ENCODE measurements around the gene MRPL17.

The MRPL17 gene

GRCh38 chr11:6634534-6634933 is 48.6 kb downstream of the MRPL17 start:
- H3K27me3 ChIP-seq (replicated peaks in 2 of 5; ENCODE audit: control insufficient read depth in 4 of 5, insufficient read depth in 5 of 5, low read length in 4 of 5) = no peaks in the 10 kb centered on the region
- H3K9me3 ChIP-seq (ENCODE audit: control extremely low read depth in 1 of 5, control insufficient read depth in 4 of 5, insufficient read depth in 2 of 5, low read depth in 1 of 5, low read length in 4 of 5) = no peaks in the 10 kb centered on the region
- WGBS (ENCODE audit: insufficient coverage) = 88% methylated on average over 1 of the region's 1 CpG
- ChIA-PET CTCF (interaction anchor here (1.0 to 2.4 kb wide), 3 partner anchors 16 to 30 kb away, joined by 3 to 8 read pairs (median 3); partner anchors contain the start of genes TAF10 and TPP1), POLR2A (interaction anchor here (0.6 kb wide), 1 partner anchor 112 kb away, joined by 3 read pairs; no protein-coding TSS in a partner anchor)
- H3K4me3 ChIP-seq (ENCODE audit: control insufficient read depth in 1 of 7, extremely low read depth in 1 of 7, insufficient read depth in 4 of 7, low read depth in 2 of 7, low read length in 6 of 7) = no peak overlapping the region
- no peak for DNase-seq
- H3K4me1 ChIP-seq (ENCODE audit: control extremely low read depth in 1 of 4, control insufficient read depth in 4 of 4, insufficient read depth in 4 of 4, low read length in 3 of 4) = peaks cover 12 to 29% (median 18%) of the 10 kb centered on the region in 4 experiments
- peak overlapping the region in 1 of 2 experiments; percentile 51 for H3K27ac ChIP-seq (ENCODE audit: insufficient read depth in 1 of 2, low read depth in 1 of 2, low read length in 2 of 2, poor library complexity in 1 of 2, severe bottlenecking in 2 of 2)
- H3K36me3 ChIP-seq (ENCODE audit: control insufficient read depth in 4 of 4, insufficient read depth in 4 of 4, low read length in 3 of 4) = peaks cover 0 to 16% (median 2%) of the 10 kb centered on the region in 4 experiments

GRCh38 chr11:6633422-6634408 is 49.4 kb downstream of the MRPL17 start:
- H3K4me3 ChIP-seq (ENCODE audit: control insufficient read depth in 1 of 7, extremely low read depth in 1 of 7, insufficient read depth in 4 of 7, low read depth in 2 of 7, low read length in 6 of 7) = no peak overlapping the region
- peaks cover 12 to 24% (median 15%) of the 10 kb centered on the region in 4 experiments for H3K4me1 ChIP-seq (ENCODE audit: control extremely low read depth in 1 of 4, control insufficient read depth in 4 of 4, insufficient read depth in 4 of 4, low read length in 3 of 4)
- peaks cover 0 to 21% (median 5%) of the 10 kb centered on the region in 4 experiments for H3K36me3 ChIP-seq (ENCODE audit: control insufficient read depth in 4 of 4, insufficient read depth in 4 of 4, low read length in 3 of 4)
- POLR2A ChIA-PET = interaction anchor here (0.6 kb wide), 1 partner anchor 112 kb away, joined by 3 read pairs; no protein-coding TSS in a partner anchor
- no peaks in the 10 kb centered on the region for H3K27me3 ChIP-seq (replicated peaks in 2 of 5; ENCODE audit: control insufficient read depth in 4 of 5, insufficient read depth in 5 of 5, low read length in 4 of 5)
- H3K27ac ChIP-seq (ENCODE audit: insufficient read depth in 1 of 2, low read depth in 1 of 2, low read length in 2 of 2, poor library complexity in 1 of 2, severe bottlenecking in 2 of 2) = no peak overlapping the region
- no peaks in the 10 kb centered on the region for H3K9me3 ChIP-seq (ENCODE audit: control extremely low read depth in 1 of 5, control insufficient read depth in 4 of 5, insufficient read depth in 2 of 5, low read depth in 1 of 5, low read length in 4 of 5)
- WGBS (ENCODE audit: insufficient coverage) = over 99% methylated on average over 15 of the region's 16 CpGs
- CTCF ChIA-PET = interaction anchor here (0.7 to 2.4 kb wide), 5 partner anchors 10 to 22 kb away, joined by 3 to 9 read pairs (median 3); partner anchors contain the start of genes TAF10 and TPP1
- DNase-seq = no peak

- Histone ChIP-seq H3K9me3 (ENCODE audit: control extremely low read depth in 1 of 5, control insufficient read depth in 4 of 5, insufficient read depth in 2 of 5, low read depth in 1 of 5, low read length in 4 of 5) (no peaks in the 10 kb centered on the region), H3K4me3 (ENCODE audit: control insufficient read depth in 1 of 7, extremely low read depth in 1 of 7, insufficient read depth in 4 of 7, low read depth in 2 of 7, low read length in 6 of 7) (no peak overlapping the region), H3K27ac (ENCODE audit: insufficient read depth in 1 of 2, low read depth in 1 of 2, low read length in 2 of 2, poor library complexity in 1 of 2, severe bottlenecking in 2 of 2) (no peak overlapping the region), H3K4me1 (ENCODE audit: control extremely low read depth in 1 of 4, control insufficient read depth in 4 of 4, insufficient read depth in 4 of 4, low read length in 3 of 4) (peaks cover 12 to 24% (median 15%) of the 10 kb centered on the region in 4 experiments), H3K36me3 (ENCODE audit: control insufficient read depth in 4 of 4, insufficient read depth in 4 of 4, low read length in 3 of 4) (peaks cover 0 to 21% (median 5%) of the 10 kb centered on the region in 4 experiments), H3K27me3 (replicated peaks in 2 of 5; ENCODE audit: control insufficient read depth in 4 of 5, insufficient read depth in 5 of 5, low read length in 4 of 5) (no peaks in the 10 kb centered on the region)
- 98% methylated on average over 24 of the region's 29 CpGs for WGBS (ENCODE audit: insufficient coverage)
- ChIA-PET CTCF (interaction anchor here (0.7 to 2.1 kb wide), 5 partner anchors 9 to 17 kb away, joined by 3 to 9 read pairs (median 3); partner anchors contain the start of gene TPP1), POLR2A (no interaction called here)
- no peak for DNase-seq
Measured at GRCh38 chr11:6632116-6633073, 50.7 kb downstream of the MRPL17 start.

GRCh38 chr11:6631361-6631890 is 51.7 kb downstream of the MRPL17 start:
- peaks cover 0 to 30% (median 5%) of the 10 kb centered on the region in 4 experiments for H3K36me3 ChIP-seq (ENCODE audit: control insufficient read depth in 4 of 4, insufficient read depth in 4 of 4, low read length in 3 of 4)
- H3K27me3 ChIP-seq (replicated peaks in 2 of 5; ENCODE audit: control insufficient read depth in 4 of 5, insufficient read depth in 5 of 5, low read length in 4 of 5) = no peaks in the 10 kb centered on the region
- POLR2A ChIA-PET = interaction anchor here (1.2 kb wide), 1 partner anchor 10 kb away, joined by 5 read pairs; no protein-coding TSS in a partner anchor
- WGBS (ENCODE audit: insufficient coverage) = 89% methylated on average over 11 of the region's 11 CpGs
- H3K9me3 ChIP-seq (ENCODE audit: control extremely low read depth in 1 of 5, control insufficient read depth in 4 of 5, insufficient read depth in 2 of 5, low read depth in 1 of 5, low read length in 4 of 5) = no peaks in the 10 kb centered on the region
- H3K4me3 ChIP-seq (ENCODE audit: control insufficient read depth in 1 of 7, extremely low read depth in 1 of 7, insufficient read depth in 4 of 7, low read depth in 2 of 7, low read length in 6 of 7) = no peak overlapping the region
- no peak overlapping the region for H3K27ac ChIP-seq (ENCODE audit: insufficient read depth in 1 of 2, low read depth in 1 of 2, low read length in 2 of 2, poor library complexity in 1 of 2, severe bottlenecking in 2 of 2)
- CTCF ChIA-PET = interaction anchor here (0.9 to 1.7 kb wide), 5 partner anchors 8 to 34 kb away, joined by 3 to 7 read pairs (median 3); partner anchors contain the start of gene TPP1
- DNase-seq = no peak
- H3K4me1 ChIP-seq (ENCODE audit: control extremely low read depth in 1 of 4, control insufficient read depth in 4 of 4, insufficient read depth in 4 of 4, low read length in 3 of 4) = peaks cover 12 to 22% (median 15%) of the 10 kb centered on the region in 4 experiments

GRCh38 chr11:6630632-6631291 is 52.4 kb downstream of the MRPL17 start:
- no peaks in the 10 kb centered on the region for H3K27me3 ChIP-seq (replicated peaks in 2 of 5; ENCODE audit: control insufficient read depth in 4 of 5, insufficient read depth in 5 of 5, low read length in 4 of 5)
- no peak overlapping the region for H3K27ac ChIP-seq (ENCODE audit: insufficient read depth in 1 of 2, low read depth in 1 of 2, low read length in 2 of 2, poor library complexity in 1 of 2, severe bottlenecking in 2 of 2)
- no peaks in the 10 kb centered on the region for H3K9me3 ChIP-seq (ENCODE audit: control extremely low read depth in 1 of 5, control insufficient read depth in 4 of 5, insufficient read depth in 2 of 5, low read depth in 1 of 5, low read length in 4 of 5)
- H3K36me3 ChIP-seq (ENCODE audit: control insufficient read depth in 4 of 4, insufficient read depth in 4 of 4, low read length in 3 of 4) = peaks cover 0 to 37% (median 6%) of the 10 kb centered on the region in 4 experiments
- ChIA-PET POLR2A (interaction anchor here (1.2 kb wide), 1 partner anchor 9 kb away, joined by 5 read pairs; no protein-coding TSS in a partner anchor), CTCF (interaction anchor here (0.9 to 1.7 kb wide), 4 partner anchors 9 to 35 kb away, joined by 3 to 7 read pairs (median 4); partner anchors contain the start of gene TPP1)
- no peak overlapping the region for H3K4me3 ChIP-seq (ENCODE audit: control insufficient read depth in 1 of 7, extremely low read depth in 1 of 7, insufficient read depth in 4 of 7, low read depth in 2 of 7, low read length in 6 of 7)
- H3K4me1 ChIP-seq (ENCODE audit: control extremely low read depth in 1 of 4, control insufficient read depth in 4 of 4, insufficient read depth in 4 of 4, low read length in 3 of 4) = peaks cover 7 to 16% (median 11%) of the 10 kb centered on the region in 4 experiments
- WGBS (ENCODE audit: insufficient coverage) = 97% methylated on average over 25 of the region's 28 CpGs
- DNase-seq = no peak
